Ramos (cell line): ENCODE results near the gene CGB3.
"Not testable (repeated sequence)": the region's sequence is repeated elsewhere in the genome, so short reads cannot be mapped to it uniquely, and the experiment has no call there.

Source experiments
- in situ Hi-C: fragments of 300-500 bp; cut with MboI; formaldehyde crosslinking; loops from one replicate; pipeline ENCODE4 v1.14.3; 2022; ENCODE audit warnings: low sequenced_read_pairs; ENCODE audit not compliant: unreplicated experiment

The CGB3 gene

GRCh38 chr19:49043548-49043947 lies 19.4 kb upstream of the CGB3 start, which contains the start of gene CGB5:
TSS of gene CGB5 (plus strand) at chr19:49043848. CDS start at chr19:49044210, 362 bp downstream.
- in situ Hi-C loops: not testable (repeated sequence)

- in situ Hi-C loops: not testable (repeated sequence)
Measured at GRCh38 chr19:49042666-49043065, 18.5 kb upstream of the CGB3 start.

GRCh38 chr19:49042177-49042576 lies 18.0 kb upstream of the CGB3 start:
- in situ Hi-C loops: no loop called here

GRCh38 chr19:49039736-49040135 lies 15.6 kb upstream of the CGB3 start:
- in situ Hi-C loops: not testable (repeated sequence)

GRCh38 chr19:49038557-49039276 lies 14.6 kb upstream of the CGB3 start:
- in situ Hi-C loops: not testable (repeated sequence)

GRCh38 chr19:49038111-49038510 lies 14.0 kb upstream of the CGB3 start:
- in situ Hi-C loops: not testable (repeated sequence)

- in situ Hi-C loops: not testable (repeated sequence)
Measured at GRCh38 chr19:49036815-49037214, 12.7 kb upstream of the CGB3 start, which contains the start of gene CGB1. TSS of gene CGB1 (minus strand) at chr19:49036895. CDS start at chr19:49036711, 184 bp downstream.

GRCh38 chr19:49031642-49032301 lies 7.6 kb upstream of the CGB3 start, which contains the start of gene CGB2:
TSS of gene CGB2 (plus strand) at chr19:49031890. CDS start at chr19:49032096, 206 bp downstream.
- in situ Hi-C loops: not testable (repeated sequence)

- in situ Hi-C loops: not testable (repeated sequence)
Measured at GRCh38 chr19:49030323-49030722, 6.2 kb upstream of the CGB3 start.

GRCh38 chr19:49029749-49030148 lies 5.6 kb upstream of the CGB3 start:
- in situ Hi-C loops: not testable (repeated sequence)

GRCh38 chr19:49028686-49029085 lies 4.6 kb upstream of the CGB3 start:
- in situ Hi-C loops: not testable (repeated sequence)

- in situ Hi-C loops: not testable (repeated sequence)
Measured at GRCh38 chr19:49025599-49025998, 1.5 kb upstream of the CGB3 start.

- in situ Hi-C loops: not testable (repeated sequence)
Measured at GRCh38 chr19:49025088-49025487, 955 bp upstream of the CGB3 start.

- in situ Hi-C loops: no loop called here
Measured at GRCh38 chr19:49022116-49022515, 2.0 kb downstream of the CGB3 start.

- in situ Hi-C loops: no loop called here
Measured at GRCh38 chr19:49020931-49021895, 2.9 kb downstream of the CGB3 start.

GRCh38 chr19:49020342-49020741 lies 3.8 kb downstream of the CGB3 start:
- in situ Hi-C loops: no loop called here

GRCh38 chr19:49019242-49019932 lies 4.7 kb downstream of the CGB3 start:
- in situ Hi-C loops: no loop called here

GRCh38 chr19:49018388-49019241 lies 5.5 kb downstream of the CGB3 start:
- in situ Hi-C loops: not testable (repeated sequence)
